Panc1 (cell line): Measurements from ENCODE around the gene COL1A2.

Source experiments
- POLR2AphosphoS5 ChIP-seq: IDR thresholded peaks from 2 replicates; pipeline ENCODE4 v1.6.1; 2012; ENCODE audit warnings: mild to moderate bottlenecking, low read depth, low read length, moderate library complexity
- SIN3A ChIP-seq: IDR thresholded peaks from 2 replicates; pipeline ENCODE4 v1.6.1; 2012; ENCODE audit warnings: low read depth, mild to moderate bottlenecking, low read length, moderate library complexity, borderline replicate concordance; ENCODE audit not compliant: insufficient read depth
- TCF7L2 ChIP-seq: IDR thresholded peaks from 2 replicates; pipeline ENCODE4 v1.6.1; 2011; ENCODE audit warnings: mild to moderate bottlenecking, low read depth, low read length, inconsistent platforms
- TF ChIP-seq, protein P1 (sequence below): fragments of 450-650 bp; IDR thresholded peaks from 2 replicates; pipeline ENCODE4 v1.5.1; 2017; ENCODE audit warnings: mild to moderate bottlenecking
- TF ChIP-seq, protein P2 (sequence below), 2 experiments: IDR thresholded peaks; 2 replicates each; pipeline ENCODE4 v1.6.1; 2011 to 2012; ENCODE audit warnings: low read depth in 2 of 2, control low read depth in 1 of 2, low read length in 1 of 2, mild to moderate bottlenecking in 1 of 2, moderate library complexity in 1 of 2; ENCODE audit not compliant: insufficient read depth in 1 of 2

DNA sequence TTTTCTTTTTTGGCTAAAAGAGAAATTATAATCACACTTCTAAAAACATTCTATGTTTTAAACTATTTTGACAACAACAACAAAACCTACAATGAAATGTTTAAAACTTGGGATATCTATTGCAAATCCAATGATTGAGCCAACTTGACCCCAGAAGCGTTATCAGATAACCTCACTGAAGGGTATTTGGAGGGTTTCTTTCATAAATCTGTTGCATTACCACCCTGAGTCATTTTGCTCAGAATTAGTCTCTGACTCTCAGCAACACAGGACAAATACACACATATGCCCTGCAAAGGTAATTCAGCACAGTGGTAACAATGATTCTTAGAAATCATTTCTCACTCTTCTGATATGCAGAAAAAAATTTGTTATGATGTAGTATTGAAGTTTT lies 2.3 kb upstream of the COL1A2 start:
- TF ChIP-seq, protein P1, sequence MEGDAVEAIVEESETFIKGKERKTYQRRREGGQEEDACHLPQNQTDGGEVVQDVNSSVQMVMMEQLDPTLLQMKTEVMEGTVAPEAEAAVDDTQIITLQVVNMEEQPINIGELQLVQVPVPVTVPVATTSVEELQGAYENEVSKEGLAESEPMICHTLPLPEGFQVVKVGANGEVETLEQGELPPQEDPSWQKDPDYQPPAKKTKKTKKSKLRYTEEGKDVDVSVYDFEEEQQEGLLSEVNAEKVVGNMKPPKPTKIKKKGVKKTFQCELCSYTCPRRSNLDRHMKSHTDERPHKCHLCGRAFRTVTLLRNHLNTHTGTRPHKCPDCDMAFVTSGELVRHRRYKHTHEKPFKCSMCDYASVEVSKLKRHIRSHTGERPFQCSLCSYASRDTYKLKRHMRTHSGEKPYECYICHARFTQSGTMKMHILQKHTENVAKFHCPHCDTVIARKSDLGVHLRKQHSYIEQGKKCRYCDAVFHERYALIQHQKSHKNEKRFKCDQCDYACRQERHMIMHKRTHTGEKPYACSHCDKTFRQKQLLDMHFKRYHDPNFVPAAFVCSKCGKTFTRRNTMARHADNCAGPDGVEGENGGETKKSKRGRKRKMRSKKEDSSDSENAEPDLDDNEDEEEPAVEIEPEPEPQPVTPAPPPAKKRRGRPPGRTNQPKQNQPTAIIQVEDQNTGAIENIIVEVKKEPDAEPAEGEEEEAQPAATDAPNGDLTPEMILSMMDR: no peak
- TF ChIP-seq POLR2AphosphoS5: no peak
- TF ChIP-seq, protein P2, sequence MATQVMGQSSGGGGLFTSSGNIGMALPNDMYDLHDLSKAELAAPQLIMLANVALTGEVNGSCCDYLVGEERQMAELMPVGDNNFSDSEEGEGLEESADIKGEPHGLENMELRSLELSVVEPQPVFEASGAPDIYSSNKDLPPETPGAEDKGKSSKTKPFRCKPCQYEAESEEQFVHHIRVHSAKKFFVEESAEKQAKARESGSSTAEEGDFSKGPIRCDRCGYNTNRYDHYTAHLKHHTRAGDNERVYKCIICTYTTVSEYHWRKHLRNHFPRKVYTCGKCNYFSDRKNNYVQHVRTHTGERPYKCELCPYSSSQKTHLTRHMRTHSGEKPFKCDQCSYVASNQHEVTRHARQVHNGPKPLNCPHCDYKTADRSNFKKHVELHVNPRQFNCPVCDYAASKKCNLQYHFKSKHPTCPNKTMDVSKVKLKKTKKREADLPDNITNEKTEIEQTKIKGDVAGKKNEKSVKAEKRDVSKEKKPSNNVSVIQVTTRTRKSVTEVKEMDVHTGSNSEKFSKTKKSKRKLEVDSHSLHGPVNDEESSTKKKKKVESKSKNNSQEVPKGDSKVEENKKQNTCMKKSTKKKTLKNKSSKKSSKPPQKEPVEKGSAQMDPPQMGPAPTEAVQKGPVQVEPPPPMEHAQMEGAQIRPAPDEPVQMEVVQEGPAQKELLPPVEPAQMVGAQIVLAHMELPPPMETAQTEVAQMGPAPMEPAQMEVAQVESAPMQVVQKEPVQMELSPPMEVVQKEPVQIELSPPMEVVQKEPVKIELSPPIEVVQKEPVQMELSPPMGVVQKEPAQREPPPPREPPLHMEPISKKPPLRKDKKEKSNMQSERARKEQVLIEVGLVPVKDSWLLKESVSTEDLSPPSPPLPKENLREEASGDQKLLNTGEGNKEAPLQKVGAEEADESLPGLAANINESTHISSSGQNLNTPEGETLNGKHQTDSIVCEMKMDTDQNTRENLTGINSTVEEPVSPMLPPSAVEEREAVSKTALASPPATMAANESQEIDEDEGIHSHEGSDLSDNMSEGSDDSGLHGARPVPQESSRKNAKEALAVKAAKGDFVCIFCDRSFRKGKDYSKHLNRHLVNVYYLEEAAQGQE (IDR thresholded peaks at IDR 0.05; ENCODE audit: insufficient read depth in 1 of 2, low read depth in 2 of 2, low read length in 1 of 2): no peak
- TF ChIP-seq TCF7L2: no peak
- no peak for TF ChIP-seq SIN3A
